BJ (cell line): ENCODE data around the gene COPG1. TPM values are rescaled to one million over a fixed set of nuclear protein-coding genes. Genes with fewer than 3 reads are reported as not detected.

ENCODE experiments used
- CTCF ChIA-PET: fragments of 350-600 bp; formaldehyde crosslinking; extraction: SDS; loops from one replicate; lab custom pipeline; 2021; ENCODE audit warnings: antibody characterized with exemption, inconsistent platforms; lab: Yijun Ruan, JAX
- POLR2A ChIA-PET: fragments of 300-600 bp; sonication (Branson Sonifier 250); formaldehyde crosslinking; extraction: SDS; loops from one replicate; lab custom pipeline; 2021; ENCODE audit warnings: antibody characterized with exemption; lab: Charles Lee
- DNase-seq: peaks from one replicate; pipeline ENCODE4 v3.0.0-alpha.2; 2011; ENCODE audit warnings: low read depth
- H3K27me3 ChIP-seq: 2 replicates; pipeline ENCODE4 v1.6.0; 2011; ENCODE audit warnings: low read length; ENCODE audit not compliant: control insufficient read depth, insufficient read depth
- H3K36me3 ChIP-seq: 2 replicates; pipeline ENCODE4 v1.5.1; 2011; ENCODE audit warnings: low read length; ENCODE audit not compliant: control insufficient read depth, insufficient read depth
- H3K4me3 ChIP-seq: 2 replicates; pipeline ENCODE4 v1.5.1; 2011; ENCODE audit warnings: low read depth, mild to moderate bottlenecking, control low read depth, low read length
- CTCF ChIP-seq: IDR thresholded peaks from 2 replicates; pipeline ENCODE4 v1.5.1; 2011; ENCODE audit warnings: low read depth, mild to moderate bottlenecking, control low read depth, inconsistent platforms, low read length, moderate library complexity; ENCODE audit not compliant: insufficient read depth
- polyA plus RNA-seq: library from polyadenylated mRNA; depleted of rRNA; stranded (reverse); fragments of >200 nt; gene quantifications from 2 replicates; pipeline ENCODE4 v1.2.3, GENCODE V29; 2011

COPG1 gene
- polyA plus RNA-seq, 1 experiment, result 220 TPM

GRCh38 chr3:129233538-129233937 is 15.9 kb upstream of the COPG1 start:
- ChIA-PET CTCF (interaction anchor here (1.2 to 5.4 kb wide), 2 partner anchors 8 to 12 kb away, joined by 4 to 26 read pairs; no protein-coding TSS in a partner anchor), POLR2A (no interaction called here)
- TF ChIP-seq CTCF, result no peak
- Histone ChIP-seq H3K36me3 (no peaks in the 10 kb centered on the region), H3K27me3 (no peaks in the 10 kb centered on the region), H3K4me3 (no peak overlapping the region)
- DNase-seq, result no peak

- CTCF ChIA-PET, result interaction anchor here (5.4 kb wide), 1 partner anchor 11 kb away, joined by 26 read pairs; no protein-coding TSS in a partner anchor
- H3K27me3 ChIP-seq, result no peaks in the 10 kb centered on the region
- POLR2A ChIA-PET, result no interaction called here
- H3K4me3 ChIP-seq, result no peak overlapping the region
- no peaks in the 10 kb centered on the region for H3K36me3 ChIP-seq
- no peak for DNase-seq
- no peak for TF ChIP-seq CTCF
Observed at GRCh38 chr3:129234441-129234840, 15.0 kb upstream of the COPG1 start.

- DNase-seq, result no peak
- ChIA-PET CTCF (interaction anchor here (5.4 kb wide), 1 partner anchor 10 kb away, joined by 26 read pairs; no protein-coding TSS in a partner anchor), POLR2A (no interaction called here)
- Histone ChIP-seq H3K4me3 (no peak overlapping the region), H3K36me3 (no peaks in the 10 kb centered on the region), H3K27me3 (no peaks in the 10 kb centered on the region)
- no peak for TF ChIP-seq CTCF
Observed at GRCh38 chr3:129235344-129235917, 14.0 kb upstream of the COPG1 start.

- Histone ChIP-seq H3K36me3 (no peaks in the 10 kb centered on the region), H3K27me3 (no peaks in the 10 kb centered on the region), H3K4me3 (no peak overlapping the region)
- no peak for DNase-seq
- POLR2A ChIA-PET, result no interaction called here
- CTCF ChIA-PET, result interaction anchor here (1.0 to 3.4 kb wide), 6 partner anchors 10 to 269 kb away, joined by 4 to 13 read pairs (median 8); partner anchors contain the start of gene COPG1
- TF ChIP-seq CTCF, result no peak
Observed at GRCh38 chr3:129238945-129239705, 10.3 kb upstream of the COPG1 start.

GRCh38 chr3:129239991-129240390 is 9.4 kb upstream of the COPG1 start:
- no peak for TF ChIP-seq CTCF
- no peak overlapping the region for H3K4me3 ChIP-seq
- DNase-seq, result no peak
- no peaks in the 10 kb centered on the region for H3K27me3 ChIP-seq
- CTCF ChIA-PET, result interaction anchor here (0.8 to 3.4 kb wide), 7 partner anchors 9 to 269 kb away, joined by 3 to 13 read pairs (median 4); partner anchors contain the start of gene COPG1
- no peaks in the 10 kb centered on the region for H3K36me3 ChIP-seq
- POLR2A ChIA-PET, result no interaction called here
